ENCODE data around the gene ZNF592. TPM values are rescaled to one million over a fixed set of nuclear protein-coding genes. Genes with fewer than 3 reads are reported as not detected.

The ZNF592 gene
- total RNA-seq, 1 experiment from 2014 or later: 34.6 TPM

GRCh38 chr15:84778194-84778593 is 29.8 kb downstream of the ZNF592 start:
- TF ChIP-seq CTCF (conservative IDR thresholded peaks at IDR 0.05): no peak
- peak; percentile 82 for DNase-seq
- Histone ChIP-seq H3K23me2 (ENCODE audit: insufficient read length, low read depth, low read length, poor library complexity, severe bottlenecking) (no peaks in the 10 kb centered on the region), H2BK5ac (ENCODE audit: insufficient read length, low read length) (no peak overlapping the region), H3T11ph (ENCODE audit: low read length) (no peak overlapping the region), H3K4ac (ENCODE audit: low read depth, low read length) (no peak overlapping the region), H3K79me1 (ENCODE audit: insufficient read depth, low read depth, low read length, poor library complexity, severe bottlenecking) (no peaks in the 10 kb centered on the region), H2BK20ac (ENCODE audit: low read depth, low read length, poor library complexity, severe bottlenecking) (no peak overlapping the region), H3K4me2 (ENCODE audit: insufficient read depth, insufficient read length, low read length) (no peak overlapping the region), H3K14ac (ENCODE audit: insufficient read depth, low read length) (no peak overlapping the region), H4K20me1 (ENCODE audit: control insufficient read depth, insufficient read depth, insufficient read length) (no peaks in the 10 kb centered on the region), H3K9ac (ENCODE audit: extremely low read depth, insufficient read length, low read length) (no peak overlapping the region), H4K8ac (replicated peaks; ENCODE audit: insufficient read length, low read depth, low read length) (no peak overlapping the region), H3K4me1 (ENCODE audit: insufficient read depth, low read length) (no peaks in the 10 kb centered on the region), H3K18ac (ENCODE audit: insufficient read length, low read depth, low read length) (no peak overlapping the region), H3K56ac (ENCODE audit: insufficient read length, low read depth, low read length) (no peak overlapping the region), H2AK5ac (ENCODE audit: insufficient read length, low read length) (no peak overlapping the region), H2AFZ (ENCODE audit: low read length) (no peak overlapping the region), H3K23ac (ENCODE audit: insufficient read length, low read depth, low read length) (no peak overlapping the region), H3K27ac (ENCODE audit: insufficient read length, low read depth, low read length) (no peak overlapping the region), H3K27me3 (ENCODE audit: insufficient read depth, low read length) (no peaks in the 10 kb centered on the region), H4K5ac (ENCODE audit: insufficient read length, low read depth, low read length) (no peak overlapping the region), H4K91ac (ENCODE audit: insufficient read length, low read depth, low read length) (no peak overlapping the region), H3K9me3 (ENCODE audit: control insufficient read depth, low read depth, low read length) (no peaks in the 10 kb centered on the region), H2BK15ac (ENCODE audit: low read depth, low read length) (no peak overlapping the region), H3K79me2 (ENCODE audit: insufficient read depth, low read length) (no peaks in the 10 kb centered on the region; the same call in 1 of the 2 replicates), H2BK12ac (ENCODE audit: insufficient read length, low read depth, low read length) (no peak overlapping the region), H2BK120ac (ENCODE audit: low read depth, low read length, poor library complexity, severe bottlenecking) (no peak overlapping the region)
- Mint-ChIP-seq H3K27me3 (ENCODE audit: low read depth) (no peaks in the 10 kb centered on the region), H3K27ac (peak overlapping the region; percentile 20 to 61 (median 51); a peak in 3 of 7 replicates), H3K4me3 (peak overlapping the region in 1 of 2 experiments; percentile 38; a peak in 2 of 5 replicates), H3K4me1 (peaks cover 16 to 18% of the 10 kb centered on the region in 2 experiments), H3K9me3 (no peaks in the 10 kb centered on the region; a peak in 2 of 5 replicates), H3K36me3 (ENCODE audit: insufficient read depth in 1 of 3, low read depth in 3 of 3) (peaks cover 12 to 16% (median 14%) of the 10 kb centered on the region in 3 experiments; a peak in 6 of 7 replicates)
- no CpG with 5 or more reads among the region's 13 CpGs for WGBS (ENCODE audit: extremely low coverage, insufficient read length, low lambda C conversion rate)

Data from H9 (cell line).